ENCODE data around the gene FIP1L1. TPM values are rescaled to one million over a fixed set of nuclear protein-coding genes. Genes with fewer than 3 reads are reported as not detected.

The FIP1L1 gene
- total RNA-seq, 5 donors from 2014 or later (not counting 1 experiment from before 2014, with no cell fraction given): 63.6 to 72.3 (median 69.7) TPM

GRCh38 chr4:53499791-53500190 is 122.3 kb downstream of the FIP1L1 start:
- H3K4me3 ChIP-seq (ENCODE audit: control insufficient read depth in 1 of 2, extremely low read depth in 1 of 2, low read length in 1 of 2): no peak overlapping the region
- peaks cover 0 to 2% of the 10 kb centered on the region in 2 donors for H3K27me3 Mint-ChIP-seq
- H3K4me1 ChIP-seq (ENCODE audit: control insufficient read depth in 1 of 2, extremely low read depth in 1 of 2, insufficient read depth in 2 of 2, low read length in 2 of 2): no peaks in the 10 kb centered on the region
- no peaks in the 10 kb centered on the region for H3K4me1 Mint-ChIP-seq
- H3K27ac ChIP-seq (ENCODE audit: low read length): no peak overlapping the region
- no peaks in the 10 kb centered on the region for H3K36me3 Mint-ChIP-seq
- H3K36me3 ChIP-seq (ENCODE audit: control insufficient read depth in 2 of 2, extremely low read depth in 1 of 2, insufficient read depth in 1 of 2, low read length in 1 of 2): no peaks in the 10 kb centered on the region
- ChIA-PET CTCF (no interaction called here), POLR2A (no interaction called here)
- no peaks in the 10 kb centered on the region for H3K9me3 Mint-ChIP-seq
- no peak overlapping the region for H3K4me3 Mint-ChIP-seq
- no peak for ATAC-seq (replicated peaks in 1 of 4)
- 88% methylated on average over 1 of the region's 1 CpG for WGBS (ENCODE audit: insufficient coverage)
- no peaks in the 10 kb centered on the region for H3K27me3 ChIP-seq (replicated peaks in 1 of 2; ENCODE audit: control insufficient read depth in 2 of 2, extremely low read depth in 1 of 2, insufficient read depth in 2 of 2, low read length in 1 of 2)
- H3K9me3 ChIP-seq: no peaks in the 10 kb centered on the region
- no peak for DNase-seq
- H3K27ac Mint-ChIP-seq: no peak overlapping the region

GRCh38 chr4:53500546-53500945 is 123.1 kb downstream of the FIP1L1 start:
- no peak overlapping the region for H3K4me3 ChIP-seq (ENCODE audit: control insufficient read depth in 1 of 2, extremely low read depth in 1 of 2, low read length in 1 of 2)
- no peak for DNase-seq
- no peaks in the 10 kb centered on the region for H3K27me3 ChIP-seq (replicated peaks in 1 of 2; ENCODE audit: control insufficient read depth in 2 of 2, extremely low read depth in 1 of 2, insufficient read depth in 2 of 2, low read length in 1 of 2)
- 92% methylated on average over 2 of the region's 2 CpGs for WGBS (ENCODE audit: insufficient coverage)
- Mint-ChIP-seq H3K4me1 (no peaks in the 10 kb centered on the region), H3K27ac (no peak overlapping the region), H3K27me3 (peaks cover 0 to 2% of the 10 kb centered on the region in 2 donors), H3K36me3 (no peaks in the 10 kb centered on the region), H3K4me3 (no peak overlapping the region), H3K9me3 (no peaks in the 10 kb centered on the region)
- H3K9me3 ChIP-seq: no peaks in the 10 kb centered on the region
- no peaks in the 10 kb centered on the region for H3K36me3 ChIP-seq (ENCODE audit: control insufficient read depth in 2 of 2, extremely low read depth in 1 of 2, insufficient read depth in 1 of 2, low read length in 1 of 2)
- H3K27ac ChIP-seq (ENCODE audit: low read length): no peak overlapping the region
- ChIA-PET POLR2A (interaction anchor here in 1 of 2 donors (0.6 kb wide), 1 partner anchor 9 kb away, joined by 6 read pairs; no protein-coding TSS in a partner anchor), CTCF (no interaction called here)
- no peaks in the 10 kb centered on the region for H3K4me1 ChIP-seq (ENCODE audit: control insufficient read depth in 1 of 2, extremely low read depth in 1 of 2, insufficient read depth in 2 of 2, low read length in 2 of 2)
- ATAC-seq (replicated peaks in 1 of 4): no peak

GRCh38 chr4:53501561-53501960 is 124.1 kb downstream of the FIP1L1 start:
- Mint-ChIP-seq H3K27ac (no peak overlapping the region), H3K36me3 (no peaks in the 10 kb centered on the region), H3K4me3 (no peak overlapping the region), H3K4me1 (no peaks in the 10 kb centered on the region), H3K27me3 (peaks cover 0 to 4% of the 10 kb centered on the region in 2 donors), H3K9me3 (no peaks in the 10 kb centered on the region)
- WGBS (ENCODE audit: insufficient coverage): 92% methylated on average over 2 of the region's 4 CpGs
- Histone ChIP-seq H3K4me1 (ENCODE audit: control insufficient read depth in 1 of 2, extremely low read depth in 1 of 2, insufficient read depth in 2 of 2, low read length in 2 of 2) (no peaks in the 10 kb centered on the region), H3K4me3 (ENCODE audit: control insufficient read depth in 1 of 2, extremely low read depth in 1 of 2, low read length in 1 of 2) (no peak overlapping the region), H3K27me3 (replicated peaks in 1 of 2; ENCODE audit: control insufficient read depth in 2 of 2, extremely low read depth in 1 of 2, insufficient read depth in 2 of 2, low read length in 1 of 2) (no peaks in the 10 kb centered on the region), H3K36me3 (ENCODE audit: control insufficient read depth in 2 of 2, extremely low read depth in 1 of 2, insufficient read depth in 1 of 2, low read length in 1 of 2) (no peaks in the 10 kb centered on the region), H3K27ac (ENCODE audit: low read length) (no peak overlapping the region), H3K9me3 (no peaks in the 10 kb centered on the region)
- CTCF ChIA-PET: no interaction called here
- DNase-seq (no peak), ATAC-seq (replicated peaks in 1 of 4) (no peak)
- POLR2A ChIA-PET: no interaction called here

GRCh38 chr4:53502094-53502493 is 124.7 kb downstream of the FIP1L1 start:
- Mint-ChIP-seq H3K36me3 (no peaks in the 10 kb centered on the region), H3K4me3 (no peak overlapping the region), H3K27me3 (peaks cover 0 to 4% of the 10 kb centered on the region in 2 donors), H3K9me3 (no peaks in the 10 kb centered on the region), H3K4me1 (no peaks in the 10 kb centered on the region), H3K27ac (no peak overlapping the region)
- H3K4me1 ChIP-seq (ENCODE audit: control insufficient read depth in 1 of 2, extremely low read depth in 1 of 2, insufficient read depth in 2 of 2, low read length in 2 of 2): no peaks in the 10 kb centered on the region
- WGBS (ENCODE audit: insufficient coverage): 75% methylated on average over 1 of the region's 1 CpG
- DNase-seq (no peak), ATAC-seq (replicated peaks in 1 of 4) (no peak)
- CTCF ChIA-PET: no interaction called here
- POLR2A ChIA-PET: no interaction called here
- no peak overlapping the region for H3K27ac ChIP-seq (ENCODE audit: low read length)
- no peaks in the 10 kb centered on the region for H3K9me3 ChIP-seq
- H3K36me3 ChIP-seq (ENCODE audit: control insufficient read depth in 2 of 2, extremely low read depth in 1 of 2, insufficient read depth in 1 of 2, low read length in 1 of 2): no peaks in the 10 kb centered on the region
- no peaks in the 10 kb centered on the region for H3K27me3 ChIP-seq (replicated peaks in 1 of 2; ENCODE audit: control insufficient read depth in 2 of 2, extremely low read depth in 1 of 2, insufficient read depth in 2 of 2, low read length in 1 of 2)
- H3K4me3 ChIP-seq (ENCODE audit: control insufficient read depth in 1 of 2, extremely low read depth in 1 of 2, low read length in 1 of 2): no peak overlapping the region

- H3K4me1 ChIP-seq (ENCODE audit: control insufficient read depth in 1 of 2, extremely low read depth in 1 of 2, insufficient read depth in 2 of 2, low read length in 2 of 2): no peaks in the 10 kb centered on the region
- WGBS (ENCODE audit: insufficient coverage): 67% methylated on average over 2 of the region's 2 CpGs
- H3K36me3 ChIP-seq (ENCODE audit: control insufficient read depth in 2 of 2, extremely low read depth in 1 of 2, insufficient read depth in 1 of 2, low read length in 1 of 2): no peaks in the 10 kb centered on the region
- H3K9me3 Mint-ChIP-seq: no peaks in the 10 kb centered on the region
- no peak for ATAC-seq (replicated peaks in 1 of 4)
- no peaks in the 10 kb centered on the region for H3K27me3 ChIP-seq (replicated peaks in 1 of 2; ENCODE audit: control insufficient read depth in 2 of 2, extremely low read depth in 1 of 2, insufficient read depth in 2 of 2, low read length in 1 of 2)
- peaks cover 0 to 11% of the 10 kb centered on the region in 2 donors for H3K27me3 Mint-ChIP-seq
- no peak overlapping the region for H3K4me3 Mint-ChIP-seq
- no peak overlapping the region for H3K27ac Mint-ChIP-seq
- H3K27ac ChIP-seq (ENCODE audit: low read length): no peak overlapping the region
- H3K9me3 ChIP-seq: no peaks in the 10 kb centered on the region
- H3K4me3 ChIP-seq (ENCODE audit: control insufficient read depth in 1 of 2, extremely low read depth in 1 of 2, low read length in 1 of 2): no peak overlapping the region
- POLR2A ChIA-PET: interaction anchor here in 1 of 2 donors (0.6 kb wide), 1 partner anchor 46 kb away, joined by 7 read pairs; no protein-coding TSS in a partner anchor
- no peaks in the 10 kb centered on the region for H3K4me1 Mint-ChIP-seq
- no peaks in the 10 kb centered on the region for H3K36me3 Mint-ChIP-seq
- DNase-seq: no peak
- CTCF ChIA-PET: no interaction called here
Measured at GRCh38 chr4:53505947-53506346, 128.5 kb downstream of the FIP1L1 start.

- no peak for ATAC-seq (replicated peaks in 1 of 4)
- Mint-ChIP-seq H3K4me1 (no peaks in the 10 kb centered on the region), H3K9me3 (no peaks in the 10 kb centered on the region), H3K27me3 (peaks cover 0 to 12% of the 10 kb centered on the region in 2 donors), H3K27ac (no peak overlapping the region), H3K4me3 (no peak overlapping the region), H3K36me3 (no peaks in the 10 kb centered on the region)
- no peaks in the 10 kb centered on the region for H3K4me1 ChIP-seq (ENCODE audit: control insufficient read depth in 1 of 2, extremely low read depth in 1 of 2, insufficient read depth in 2 of 2, low read length in 2 of 2)
- CTCF ChIA-PET: no interaction called here
- no peak overlapping the region for H3K27ac ChIP-seq (ENCODE audit: low read length)
- no peaks in the 10 kb centered on the region for H3K27me3 ChIP-seq (replicated peaks in 1 of 2; ENCODE audit: control insufficient read depth in 2 of 2, extremely low read depth in 1 of 2, insufficient read depth in 2 of 2, low read length in 1 of 2)
- no peak overlapping the region for H3K4me3 ChIP-seq (ENCODE audit: control insufficient read depth in 1 of 2, extremely low read depth in 1 of 2, low read length in 1 of 2)
- POLR2A ChIA-PET: interaction anchor here in 1 of 2 donors (0.6 kb wide), 1 partner anchor 896 kb away, joined by 3 read pairs; no protein-coding TSS in a partner anchor
- DNase-seq: no peak
- no peaks in the 10 kb centered on the region for H3K9me3 ChIP-seq
- H3K36me3 ChIP-seq (ENCODE audit: control insufficient read depth in 2 of 2, extremely low read depth in 1 of 2, insufficient read depth in 1 of 2, low read length in 1 of 2): no peaks in the 10 kb centered on the region
- WGBS (ENCODE audit: insufficient coverage): 100% methylated on average over 5 of the region's 7 CpGs
Measured at GRCh38 chr4:53507058-53507457, 129.6 kb downstream of the FIP1L1 start.

Data from T-cell (primary cell).